Ovary (tissue), 3 donors: ENCODE data around the gene ZNF524.

Experiments used
- POLR2A ChIP-seq: fragments of 450-650 bp; IDR thresholded peaks from one replicate; pipeline ENCODE4 v1.6.1; 2017; ENCODE audit warnings: antibody characterized with exemption, mild to moderate bottlenecking, moderate library complexity
- TF ChIP-seq, protein P1 (sequence below), 3 donors: fragments of 450-650 bp in 2 of 3; fragments of 200-600 bp in 1 of 3; IDR thresholded peaks; one replicate each; pipeline versions ENCODE4 v1.5.1 to v1.8.0; 2016 to 2022; ENCODE audit warnings: antibody characterized with exemption in 3 of 3, mild to moderate bottlenecking in 1 of 3
- donor health status: DM: no; HTN: no; CAD: no.

DNA sequence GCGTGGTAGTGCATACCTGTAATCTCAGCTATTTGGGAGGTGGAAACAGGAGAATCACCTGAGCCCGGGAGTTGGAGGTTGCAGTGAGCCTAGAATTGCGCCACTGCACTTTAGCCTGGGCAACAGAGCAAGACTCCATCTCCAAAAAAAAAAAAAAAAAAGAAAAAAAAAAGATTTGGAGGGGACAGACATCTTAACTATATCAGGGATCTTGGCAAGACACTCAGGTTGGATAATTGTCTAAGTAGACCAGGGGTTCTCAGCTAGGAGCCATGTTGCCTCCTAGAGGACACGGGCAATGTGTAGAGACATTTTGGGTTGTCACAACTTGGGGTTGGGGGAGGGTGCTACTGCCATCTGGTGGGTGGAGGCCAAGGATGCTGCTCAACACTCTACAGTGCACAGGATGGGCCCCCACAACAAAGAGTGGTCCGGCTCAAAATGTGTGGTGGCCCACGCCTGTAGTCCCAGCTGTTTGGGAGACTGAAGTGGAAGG lies 38.8 kb downstream of the ZNF524 start:
- TF ChIP-seq, protein P1, sequence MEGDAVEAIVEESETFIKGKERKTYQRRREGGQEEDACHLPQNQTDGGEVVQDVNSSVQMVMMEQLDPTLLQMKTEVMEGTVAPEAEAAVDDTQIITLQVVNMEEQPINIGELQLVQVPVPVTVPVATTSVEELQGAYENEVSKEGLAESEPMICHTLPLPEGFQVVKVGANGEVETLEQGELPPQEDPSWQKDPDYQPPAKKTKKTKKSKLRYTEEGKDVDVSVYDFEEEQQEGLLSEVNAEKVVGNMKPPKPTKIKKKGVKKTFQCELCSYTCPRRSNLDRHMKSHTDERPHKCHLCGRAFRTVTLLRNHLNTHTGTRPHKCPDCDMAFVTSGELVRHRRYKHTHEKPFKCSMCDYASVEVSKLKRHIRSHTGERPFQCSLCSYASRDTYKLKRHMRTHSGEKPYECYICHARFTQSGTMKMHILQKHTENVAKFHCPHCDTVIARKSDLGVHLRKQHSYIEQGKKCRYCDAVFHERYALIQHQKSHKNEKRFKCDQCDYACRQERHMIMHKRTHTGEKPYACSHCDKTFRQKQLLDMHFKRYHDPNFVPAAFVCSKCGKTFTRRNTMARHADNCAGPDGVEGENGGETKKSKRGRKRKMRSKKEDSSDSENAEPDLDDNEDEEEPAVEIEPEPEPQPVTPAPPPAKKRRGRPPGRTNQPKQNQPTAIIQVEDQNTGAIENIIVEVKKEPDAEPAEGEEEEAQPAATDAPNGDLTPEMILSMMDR (IDR thresholded peaks at IDR 0.05): no peak
- no peak for TF ChIP-seq POLR2A
